NCI-H748 (cell line): ENCODE results near the gene CSHL1.

Experiments
- DNase-seq: peaks from one replicate; lab custom pipeline; 2025; ENCODE audit not compliant: unreplicated experiment; lab: John Stamatoyannopoulos, UW

The CSHL1 gene

GRCh38 chr17:63911041-63911635, at the start of gene CSHL1:
CSHL1 (minus strand) TSS chr17:63911258; CDS start chr17:63911196, 62 bp downstream.
- DNase-seq = no peak

DNA sequence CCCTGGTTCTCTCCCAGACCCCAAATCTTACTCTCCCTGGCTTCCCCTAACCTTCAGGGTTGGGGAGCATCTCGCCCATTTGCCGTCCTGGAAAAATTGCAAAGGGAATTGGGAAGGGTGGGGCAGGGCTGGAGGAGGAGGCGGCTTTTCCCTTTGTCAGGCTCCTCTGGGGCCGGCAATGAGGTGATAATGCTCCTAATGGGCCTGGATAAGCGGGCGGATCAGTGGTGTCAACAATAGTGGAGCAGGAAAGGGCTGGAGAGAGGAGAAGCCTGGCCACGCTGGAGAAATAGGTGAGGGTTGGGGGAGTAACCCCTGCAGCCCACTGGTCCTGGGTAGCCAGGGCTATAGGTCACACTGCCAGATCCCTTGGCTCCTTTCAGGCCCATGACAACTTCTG, 49.4 kb upstream of the CSHL1 start:
- DNase-seq = no peak

DNA sequence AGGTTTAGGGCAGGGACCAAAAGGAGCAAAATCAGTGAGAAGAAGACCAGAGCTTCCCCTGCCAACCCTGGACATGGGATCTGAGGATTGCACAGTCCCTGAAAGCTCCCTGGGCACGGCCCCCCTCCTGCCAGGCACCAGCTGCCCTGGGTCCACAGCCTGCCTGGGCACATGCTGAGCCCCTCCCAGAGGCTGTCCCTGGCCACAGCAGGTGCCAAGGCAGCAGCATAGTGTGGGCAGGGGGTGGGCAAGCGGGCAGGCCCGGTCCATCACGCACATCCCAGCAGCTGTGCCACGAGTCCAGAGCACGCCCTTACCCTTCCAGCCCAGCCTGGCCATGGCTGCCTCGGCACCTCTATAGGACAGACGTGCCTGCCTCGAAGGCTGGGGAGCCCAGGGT, 48.9 kb upstream of the CSHL1 start:
- no peak for DNase-seq

GRCh38 chr17:63956296-63956920, 45.4 kb upstream of the CSHL1 start:
- DNase-seq = no peak

DNA sequence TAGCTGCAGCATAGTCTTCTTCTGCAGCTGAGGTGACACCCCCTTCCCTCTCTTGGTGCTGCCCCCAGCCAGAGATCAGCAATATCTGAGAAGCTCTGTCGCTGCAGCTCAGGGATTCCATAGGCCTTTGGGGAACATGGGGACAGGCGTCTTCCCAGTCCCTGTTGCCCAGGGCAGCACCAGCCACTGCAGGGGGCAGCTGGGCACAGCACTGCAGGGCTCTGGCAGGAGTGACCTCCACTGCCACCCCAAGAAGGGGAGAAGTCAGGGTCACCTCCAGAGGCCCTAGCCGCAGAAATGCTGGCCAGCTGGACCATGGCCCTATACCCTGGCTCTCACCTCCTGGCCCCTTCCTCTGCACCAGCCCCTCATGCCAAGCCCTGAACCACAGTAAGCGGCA, 44.7 kb upstream of the CSHL1 start:
- no peak for DNase-seq

DNA sequence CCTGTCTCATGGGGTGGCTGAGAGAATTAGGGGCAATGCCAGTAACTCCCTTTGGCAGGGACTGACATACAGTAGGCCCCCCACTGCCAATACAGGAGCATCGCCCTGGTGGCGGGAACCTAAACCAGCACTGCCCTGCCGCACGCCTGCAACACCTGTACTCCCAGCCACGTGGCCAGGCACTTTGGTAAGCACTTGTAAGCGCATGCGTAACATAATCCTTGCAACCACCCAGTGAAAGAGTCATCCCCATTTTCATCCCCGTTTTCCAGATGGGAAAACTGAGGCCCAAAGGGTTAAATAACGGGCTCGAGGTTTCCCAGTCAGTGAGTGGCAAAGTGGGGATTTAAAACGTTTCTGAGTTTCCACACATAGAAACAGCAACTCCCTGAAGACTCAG, 44.2 kb upstream of the CSHL1 start:
- no peak for DNase-seq

DNA sequence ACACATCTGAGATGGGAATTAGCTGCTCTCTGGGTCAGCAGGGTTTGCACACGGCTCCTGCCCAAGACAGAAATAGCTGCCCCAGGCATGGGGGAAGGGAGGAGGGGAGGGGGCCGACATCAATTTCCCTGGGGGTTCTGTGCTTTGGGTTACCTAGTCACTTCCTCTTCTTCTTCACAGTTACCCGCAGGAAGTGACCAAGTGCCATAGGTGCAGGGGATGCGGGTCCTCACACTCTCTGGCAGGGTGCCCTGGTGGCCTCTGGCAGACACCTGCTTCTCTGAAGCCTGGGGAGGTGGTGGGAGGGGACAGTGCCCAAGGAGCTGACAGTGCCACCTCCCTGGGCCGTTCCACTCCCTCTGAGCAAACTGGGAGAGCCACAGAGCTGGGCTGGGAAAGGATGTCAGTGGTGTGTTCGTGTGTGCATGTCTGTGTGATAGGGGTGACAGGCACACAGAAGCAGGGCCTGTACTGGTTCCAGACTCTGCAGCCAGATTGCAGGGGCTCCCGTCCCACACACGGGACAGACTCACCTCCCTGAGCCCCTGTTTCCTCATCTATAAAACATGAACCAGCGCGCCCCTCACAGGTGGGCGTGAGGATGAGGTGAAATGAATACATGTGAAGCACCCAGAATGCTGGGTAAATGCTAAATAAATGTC, 43.5 kb upstream of the CSHL1 start:
- DNase-seq = no peak

GRCh38 chr17:63950940-63951907, 40.2 kb upstream of the CSHL1 start:
- DNase-seq = peak; percentile 36

GRCh38 chr17:63949576-63950250, 38.7 kb upstream of the CSHL1 start:
- no peak for DNase-seq

- no peak for DNase-seq
These were observed 37.5 kb upstream of the CSHL1 start for GRCh38 chr17:63948521-63948920.

GRCh38 chr17:63947711-63948330, 36.8 kb upstream of the CSHL1 start:
- no peak for DNase-seq

GRCh38 chr17:63946440-63947363, 35.6 kb upstream of the CSHL1 start:
- DNase-seq = peak; percentile 11

DNA sequence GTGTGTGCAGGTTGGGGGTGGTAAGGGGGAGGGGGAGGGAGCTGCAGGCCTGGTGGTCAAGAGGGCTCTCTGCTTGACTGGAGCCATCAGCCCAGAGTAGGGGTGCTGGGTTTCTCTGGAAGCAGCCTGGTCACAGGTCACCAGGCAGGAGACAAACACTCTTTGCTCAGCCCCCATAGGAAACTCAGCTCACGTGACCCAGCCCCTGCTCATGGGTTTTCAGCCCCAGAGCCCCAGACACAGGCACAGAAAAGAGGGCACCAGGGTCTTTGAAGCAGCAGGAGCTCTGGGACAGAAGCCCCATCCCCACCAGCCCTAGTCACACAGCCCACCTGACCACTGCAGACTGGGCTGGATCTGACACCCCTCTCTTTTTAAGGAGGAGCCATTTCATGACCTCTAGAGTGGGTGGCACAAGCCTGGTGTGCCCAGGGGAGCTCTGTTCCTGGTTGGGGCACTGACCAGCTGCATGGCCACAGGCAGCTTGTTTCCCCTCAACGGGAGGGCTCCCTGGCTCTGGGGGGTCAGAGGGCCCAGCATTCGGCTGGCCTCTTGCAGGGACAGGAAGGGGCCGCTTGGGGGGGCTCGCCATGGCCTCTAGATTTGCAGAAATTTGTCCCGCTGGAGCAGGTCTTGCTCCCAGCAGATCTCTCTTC, 34.9 kb upstream of the CSHL1 start:
- no peak for DNase-seq

GRCh38 chr17:63944736-63945499, 33.9 kb upstream of the CSHL1 start:
- DNase-seq = no peak

GRCh38 chr17:63943745-63944144, 32.7 kb upstream of the CSHL1 start:
- no peak for DNase-seq

DNA sequence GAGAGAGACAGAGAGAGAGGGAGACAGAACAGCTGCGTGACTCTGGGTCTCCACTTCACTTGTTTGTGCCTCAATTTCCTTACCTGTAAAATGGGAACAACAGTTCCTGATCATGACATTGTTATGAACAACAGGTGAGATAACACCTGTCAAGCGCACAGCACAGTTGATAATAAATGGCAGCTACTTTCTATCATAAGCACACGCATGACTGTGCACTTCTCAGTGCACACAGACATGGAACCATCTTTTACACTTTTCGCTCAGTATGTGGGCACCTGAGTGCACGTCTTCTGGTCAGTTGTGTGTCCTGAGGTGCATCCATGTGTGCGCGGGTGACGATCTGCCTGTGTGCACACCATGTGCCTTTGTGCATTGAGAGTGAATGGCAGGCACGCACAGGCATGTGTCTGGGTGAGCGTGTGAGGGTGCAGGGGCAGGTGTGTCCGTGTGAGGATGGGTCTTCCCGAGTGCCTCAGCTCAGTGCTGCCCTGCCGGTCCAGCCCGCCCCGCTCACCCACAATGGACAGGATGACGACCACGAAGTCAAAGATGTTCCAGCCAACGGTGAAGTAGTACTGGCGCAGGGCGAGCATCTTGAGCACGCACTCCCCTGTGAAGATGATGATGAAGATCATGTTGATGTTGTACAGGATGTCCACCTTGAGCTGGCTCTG, 31.4 kb upstream of the CSHL1 start:
- no peak for DNase-seq

DNA sequence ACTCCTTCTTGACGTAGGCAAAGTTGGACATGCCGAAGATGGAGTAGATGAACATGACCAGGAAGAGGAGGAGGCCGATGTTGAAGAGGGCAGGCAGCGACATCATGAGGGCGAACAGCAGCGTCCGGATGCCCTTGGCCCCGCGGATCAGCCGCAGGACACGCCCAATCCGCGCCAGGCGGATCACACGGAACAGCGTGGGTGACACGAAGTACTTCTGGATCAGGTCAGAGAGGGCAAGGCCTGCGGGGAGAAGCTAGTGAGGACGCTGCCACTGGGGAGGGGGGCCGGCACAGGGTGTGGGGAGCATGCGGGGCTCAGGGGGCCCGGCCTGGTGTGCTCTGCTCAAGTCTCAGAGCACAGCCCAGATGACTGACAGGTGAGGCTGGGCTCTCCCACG, 30.7 kb upstream of the CSHL1 start:
- DNase-seq = no peak

DNA sequence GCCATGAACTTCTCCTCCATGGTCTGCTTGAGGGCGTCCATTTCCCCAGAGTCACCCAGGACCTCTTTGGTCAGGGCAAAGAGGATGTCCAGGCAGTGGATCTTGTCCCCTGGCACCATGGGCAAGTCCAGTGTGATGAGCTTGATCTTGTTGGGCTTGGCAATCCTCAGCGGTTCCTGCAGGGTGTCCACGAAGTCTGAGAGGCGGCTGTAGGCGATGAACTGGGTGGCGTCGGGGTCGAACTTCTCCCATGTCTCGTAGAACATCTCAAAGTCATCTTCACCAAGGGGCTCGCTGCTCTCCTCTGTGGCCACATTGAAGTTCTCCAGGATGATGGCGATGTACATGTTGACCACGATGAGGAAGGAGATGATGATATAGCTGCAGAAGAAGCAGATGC, 30.1 kb upstream of the CSHL1 start:
- no peak for DNase-seq
